ENCODE results near the gene TRA2A.

- TF ChIP-seq, protein P1, sequence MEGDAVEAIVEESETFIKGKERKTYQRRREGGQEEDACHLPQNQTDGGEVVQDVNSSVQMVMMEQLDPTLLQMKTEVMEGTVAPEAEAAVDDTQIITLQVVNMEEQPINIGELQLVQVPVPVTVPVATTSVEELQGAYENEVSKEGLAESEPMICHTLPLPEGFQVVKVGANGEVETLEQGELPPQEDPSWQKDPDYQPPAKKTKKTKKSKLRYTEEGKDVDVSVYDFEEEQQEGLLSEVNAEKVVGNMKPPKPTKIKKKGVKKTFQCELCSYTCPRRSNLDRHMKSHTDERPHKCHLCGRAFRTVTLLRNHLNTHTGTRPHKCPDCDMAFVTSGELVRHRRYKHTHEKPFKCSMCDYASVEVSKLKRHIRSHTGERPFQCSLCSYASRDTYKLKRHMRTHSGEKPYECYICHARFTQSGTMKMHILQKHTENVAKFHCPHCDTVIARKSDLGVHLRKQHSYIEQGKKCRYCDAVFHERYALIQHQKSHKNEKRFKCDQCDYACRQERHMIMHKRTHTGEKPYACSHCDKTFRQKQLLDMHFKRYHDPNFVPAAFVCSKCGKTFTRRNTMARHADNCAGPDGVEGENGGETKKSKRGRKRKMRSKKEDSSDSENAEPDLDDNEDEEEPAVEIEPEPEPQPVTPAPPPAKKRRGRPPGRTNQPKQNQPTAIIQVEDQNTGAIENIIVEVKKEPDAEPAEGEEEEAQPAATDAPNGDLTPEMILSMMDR (IDR thresholded peaks at IDR 0.05 in 2 of 3, conservative IDR thresholded peaks at IDR 0.05 in 1 of 3; ENCODE audit: control insufficient read depth in 2 of 3, extremely low read depth in 1 of 3, insufficient read depth in 1 of 3, low read depth in 3 of 3, low read length in 3 of 3) = no peak
- TF ChIP-seq JUND (IDR thresholded peaks at IDR 0.05; ENCODE audit: low read depth, low read length) (no peak), RUNX3 (IDR thresholded peaks at IDR 0.05; ENCODE audit: low read length) (no peak), IRF3 (IDR thresholded peaks at IDR 0.05) (no peak)
Measured at GRCh38 chr7:23474829-23475575, 56.8 kb downstream of the TRA2A start.

Data from GM12878 (cell line).